DOHH2 (cell line): ENCODE results near the gene GATB.

ENCODE experiments used
- EZH2phosphoT487 ChIP-seq: fragments of 200-600 bp; sonication (generic); IDR thresholded peaks from 2 replicates; pipeline ENCODE4 v1.6.1; 2017; ENCODE audit warnings: borderline replicate concordance, mild to moderate bottlenecking, antibody characterized with exemption, low read length, moderate library complexity, mixed read lengths
- TF ChIP-seq, protein P1 (sequence below): fragments of 200-600 bp; sonication (generic); IDR thresholded peaks from one replicate; pipeline ENCODE4 v1.5.1; 2014; ENCODE audit warnings: antibody characterized with exemption, mild to moderate bottlenecking, low read depth, low read length; ENCODE audit not compliant: poor library complexity, severe bottlenecking

DNA sequence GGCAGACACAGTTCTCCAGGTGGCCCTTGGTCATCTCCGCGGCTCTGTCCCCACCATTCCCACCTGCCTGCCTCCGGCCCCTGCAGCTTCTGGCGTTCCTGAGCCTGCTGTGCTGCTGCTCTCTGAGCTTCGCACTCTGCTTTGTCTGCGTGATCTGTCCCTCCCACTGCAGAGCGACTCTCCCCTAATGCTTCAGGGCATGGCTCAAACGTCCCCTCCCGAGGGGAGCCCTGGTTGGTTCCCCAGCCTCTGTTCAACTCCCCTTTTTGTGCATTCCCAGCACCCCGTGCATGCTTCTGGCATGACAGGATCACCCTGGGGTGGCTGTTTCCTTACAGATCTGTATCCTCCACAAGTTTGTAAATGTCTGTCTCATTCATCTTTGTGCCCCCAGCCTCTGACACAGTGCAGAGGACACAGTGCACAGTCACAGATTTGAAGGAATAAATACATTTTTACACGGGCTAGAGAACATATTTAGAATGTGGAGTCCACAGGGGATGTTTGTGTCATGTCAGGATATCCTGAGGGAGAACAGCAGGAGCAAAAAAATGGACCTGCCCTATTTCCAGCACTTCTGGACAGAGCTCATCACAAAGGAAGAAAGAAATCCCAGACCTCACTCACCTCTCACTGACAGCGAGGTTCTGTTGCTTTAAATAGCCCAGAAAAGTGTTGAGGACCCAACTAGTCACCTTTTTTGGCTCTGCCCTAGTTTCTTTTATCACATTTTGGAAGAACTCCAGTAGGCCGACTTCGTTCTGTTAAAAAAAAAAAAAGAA, 72.6 kb downstream of the GATB start:
- TF ChIP-seq, protein P1, sequence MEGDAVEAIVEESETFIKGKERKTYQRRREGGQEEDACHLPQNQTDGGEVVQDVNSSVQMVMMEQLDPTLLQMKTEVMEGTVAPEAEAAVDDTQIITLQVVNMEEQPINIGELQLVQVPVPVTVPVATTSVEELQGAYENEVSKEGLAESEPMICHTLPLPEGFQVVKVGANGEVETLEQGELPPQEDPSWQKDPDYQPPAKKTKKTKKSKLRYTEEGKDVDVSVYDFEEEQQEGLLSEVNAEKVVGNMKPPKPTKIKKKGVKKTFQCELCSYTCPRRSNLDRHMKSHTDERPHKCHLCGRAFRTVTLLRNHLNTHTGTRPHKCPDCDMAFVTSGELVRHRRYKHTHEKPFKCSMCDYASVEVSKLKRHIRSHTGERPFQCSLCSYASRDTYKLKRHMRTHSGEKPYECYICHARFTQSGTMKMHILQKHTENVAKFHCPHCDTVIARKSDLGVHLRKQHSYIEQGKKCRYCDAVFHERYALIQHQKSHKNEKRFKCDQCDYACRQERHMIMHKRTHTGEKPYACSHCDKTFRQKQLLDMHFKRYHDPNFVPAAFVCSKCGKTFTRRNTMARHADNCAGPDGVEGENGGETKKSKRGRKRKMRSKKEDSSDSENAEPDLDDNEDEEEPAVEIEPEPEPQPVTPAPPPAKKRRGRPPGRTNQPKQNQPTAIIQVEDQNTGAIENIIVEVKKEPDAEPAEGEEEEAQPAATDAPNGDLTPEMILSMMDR, result no peak
- no peak for TF ChIP-seq EZH2phosphoT487
